ELF-1 (cell line): ENCODE data around the gene RHOT1.

Experiments
- DNase-seq: peaks from one replicate; pipeline ENCODE4 v3.0.0-alpha.2; 2016; ENCODE audit warnings: low read depth, low spot score

The RHOT1 gene

DNA sequence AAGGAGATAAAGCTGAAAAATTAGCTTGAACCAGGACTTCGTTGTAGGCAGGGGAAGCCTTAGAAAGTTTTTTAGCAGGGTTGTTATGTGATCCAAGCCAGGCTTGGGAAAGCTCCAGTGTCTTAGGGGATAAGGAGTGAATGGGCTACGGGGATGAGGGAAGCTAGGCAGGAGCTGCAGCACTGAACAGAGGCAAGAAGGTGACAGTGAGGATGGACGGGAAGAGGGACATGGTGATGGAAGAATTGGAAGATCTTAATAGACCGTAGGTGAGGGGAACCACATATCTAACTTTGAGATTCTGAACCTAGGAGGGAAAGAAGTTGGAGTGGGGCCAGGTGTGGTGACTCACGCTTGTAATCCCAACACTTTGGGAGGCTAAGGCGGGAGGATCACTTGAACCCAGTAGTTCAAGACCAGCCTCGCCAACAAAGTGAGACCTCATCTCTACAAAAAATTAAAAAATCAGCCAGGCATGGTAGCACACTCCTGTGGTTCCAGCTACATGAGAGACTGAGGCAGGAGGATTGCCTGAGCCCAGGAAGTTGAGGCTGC lies 126.5 kb downstream of the RHOT1 start:
- DNase-seq: no peak

DNA sequence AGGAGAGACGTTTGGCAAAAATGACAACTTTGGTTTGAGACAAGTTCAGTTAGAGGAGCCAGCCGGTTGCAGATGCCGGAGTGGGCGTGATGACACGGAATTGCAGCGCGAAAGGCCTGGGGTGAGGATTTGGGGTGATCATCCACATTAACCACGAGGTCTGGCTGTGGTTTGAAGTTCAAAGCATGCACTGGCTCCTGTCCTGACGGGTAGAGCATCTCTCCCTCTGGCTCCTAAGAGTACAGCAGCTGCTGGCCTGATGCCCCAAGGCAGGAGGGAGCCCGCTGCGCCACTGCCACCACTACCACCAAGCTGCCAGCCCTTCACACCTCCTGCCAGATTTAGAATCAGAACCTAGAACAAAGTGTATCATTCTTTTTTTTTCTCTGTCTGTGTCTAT lies 127.1 kb downstream of the RHOT1 start:
- no peak for DNase-seq

DNA sequence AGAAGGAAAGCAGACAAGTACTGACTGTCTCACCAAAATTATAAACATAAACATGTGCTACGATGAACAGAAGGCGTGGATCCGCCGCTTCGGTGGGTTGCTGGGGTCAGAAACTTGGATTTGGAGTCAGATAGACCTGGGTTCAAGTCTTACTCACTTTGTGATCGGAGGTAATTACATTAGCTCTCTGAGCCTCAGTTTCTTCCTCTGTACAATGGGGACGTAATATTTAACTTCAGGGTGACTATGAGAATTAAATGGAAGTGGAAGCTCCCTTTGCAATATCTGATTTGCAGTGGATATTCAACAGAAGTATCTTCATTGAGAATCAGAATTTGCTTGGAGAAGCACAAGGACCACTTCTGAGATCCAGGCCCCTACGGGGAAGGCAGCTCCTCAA lies 129.5 kb downstream of the RHOT1 start:
- DNase-seq: no peak

DNA sequence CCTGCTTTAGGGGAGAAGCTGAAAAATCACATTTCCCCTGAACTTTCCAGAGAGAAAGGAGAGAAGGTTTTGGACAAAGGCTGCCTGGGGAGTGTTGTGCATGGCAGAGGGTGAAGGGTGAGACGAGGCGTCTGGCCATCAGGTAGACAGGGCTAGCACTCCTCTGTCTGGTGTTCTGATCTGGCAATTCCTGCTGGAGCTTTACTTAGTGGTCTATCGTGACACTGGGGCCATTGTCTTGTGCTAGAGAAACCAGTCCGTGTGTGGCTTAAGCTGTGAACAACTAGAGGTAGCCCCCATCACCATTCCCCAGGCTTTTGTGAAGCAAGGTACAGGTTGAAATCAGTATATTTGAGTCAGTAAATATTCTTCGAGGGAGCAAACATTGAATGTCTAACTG lies 131.8 kb downstream of the RHOT1 start:
- no peak for DNase-seq

DNA sequence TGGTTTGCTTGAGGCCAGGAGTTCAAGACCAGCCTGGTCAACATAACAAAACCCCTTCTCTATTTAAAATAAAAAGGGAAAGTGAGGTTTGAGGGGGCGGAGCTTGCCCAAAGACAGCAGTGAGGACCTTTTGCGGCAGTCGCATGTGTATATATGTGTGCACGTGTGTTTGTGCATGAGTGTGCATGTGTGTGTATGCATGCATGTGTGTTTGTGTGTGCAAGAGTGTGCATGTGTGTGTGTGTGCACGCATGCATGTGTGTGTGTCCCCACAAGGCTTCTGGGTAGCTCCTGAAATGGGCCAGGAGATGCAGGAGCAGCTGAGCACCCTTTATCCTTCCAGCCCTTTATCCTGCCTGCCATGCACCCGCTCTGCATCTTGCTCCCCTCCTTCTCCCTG lies 132.3 kb downstream of the RHOT1 start:
- no peak for DNase-seq
